Uterus (tissue), 2 donors: ENCODE data around the gene CARD10.
A peak's percentile ranks its signal among the peaks of the same experiment; 100 is the strongest.

ENCODE experiments used
- POLR2A ChIP-seq, 2 donors: fragments of 450-650 bp; IDR thresholded peaks; one replicate each; pipeline ENCODE4 v1.6.1; 2016; ENCODE audit warnings: antibody characterized with exemption in 2 of 2, mild to moderate bottlenecking in 1 of 2, moderate library complexity in 1 of 2
- TF ChIP-seq, protein P1 (sequence below), 4 experiments: fragments of 200-600 bp in 2 of 4; fragments of 450-650 bp in 2 of 4; sonication (generic) in 2 of 4; IDR thresholded peaks; one replicate each; pipeline ENCODE4 v1.5.1; 2016 to 2019; ENCODE audit warnings: antibody characterized with exemption in 4 of 4, mild to moderate bottlenecking in 2 of 4, moderate library complexity in 1 of 4

DNA sequence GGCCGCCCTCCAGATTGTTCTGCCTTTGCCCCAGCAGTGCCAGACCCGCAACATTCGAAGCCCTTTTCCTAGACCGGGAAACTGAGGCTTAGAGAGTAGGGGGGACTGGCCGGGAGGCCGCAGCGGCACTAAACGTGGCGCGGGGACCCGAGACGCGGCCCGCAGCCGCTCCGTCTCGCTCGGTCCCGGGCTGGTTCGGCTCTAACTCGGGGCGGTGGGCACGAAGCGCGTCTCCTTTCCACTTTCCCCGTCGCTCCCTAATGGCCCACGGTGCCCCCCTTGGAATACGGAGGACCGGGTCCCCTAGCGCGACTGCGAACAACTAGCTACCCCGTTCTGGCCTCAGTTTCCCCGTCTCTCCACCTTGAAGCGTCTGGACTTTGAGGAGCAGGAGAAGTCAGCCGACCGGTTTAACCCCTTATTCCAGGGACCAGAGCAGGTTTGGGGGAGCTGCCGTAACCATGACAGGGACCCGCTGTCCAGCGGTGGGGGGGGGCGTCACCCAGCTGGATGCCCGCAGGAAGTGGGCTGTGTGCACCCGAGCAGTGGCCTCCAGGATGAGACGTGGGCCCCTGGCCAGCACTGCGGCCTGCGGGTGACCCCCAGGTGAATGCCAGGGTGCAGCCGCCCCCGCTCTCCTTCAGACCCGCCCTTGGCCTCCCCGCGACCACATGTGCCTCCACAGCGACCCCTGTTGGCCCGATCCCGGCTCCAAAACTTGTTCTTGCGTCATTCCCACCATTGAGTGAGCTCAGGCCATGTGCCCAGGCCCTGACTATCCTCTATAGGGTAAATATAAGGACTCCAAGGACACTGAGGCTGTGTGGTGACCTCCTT is 42.2 kb upstream of the CARD10 start:
- TF ChIP-seq, protein P1, sequence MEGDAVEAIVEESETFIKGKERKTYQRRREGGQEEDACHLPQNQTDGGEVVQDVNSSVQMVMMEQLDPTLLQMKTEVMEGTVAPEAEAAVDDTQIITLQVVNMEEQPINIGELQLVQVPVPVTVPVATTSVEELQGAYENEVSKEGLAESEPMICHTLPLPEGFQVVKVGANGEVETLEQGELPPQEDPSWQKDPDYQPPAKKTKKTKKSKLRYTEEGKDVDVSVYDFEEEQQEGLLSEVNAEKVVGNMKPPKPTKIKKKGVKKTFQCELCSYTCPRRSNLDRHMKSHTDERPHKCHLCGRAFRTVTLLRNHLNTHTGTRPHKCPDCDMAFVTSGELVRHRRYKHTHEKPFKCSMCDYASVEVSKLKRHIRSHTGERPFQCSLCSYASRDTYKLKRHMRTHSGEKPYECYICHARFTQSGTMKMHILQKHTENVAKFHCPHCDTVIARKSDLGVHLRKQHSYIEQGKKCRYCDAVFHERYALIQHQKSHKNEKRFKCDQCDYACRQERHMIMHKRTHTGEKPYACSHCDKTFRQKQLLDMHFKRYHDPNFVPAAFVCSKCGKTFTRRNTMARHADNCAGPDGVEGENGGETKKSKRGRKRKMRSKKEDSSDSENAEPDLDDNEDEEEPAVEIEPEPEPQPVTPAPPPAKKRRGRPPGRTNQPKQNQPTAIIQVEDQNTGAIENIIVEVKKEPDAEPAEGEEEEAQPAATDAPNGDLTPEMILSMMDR (IDR thresholded peaks at IDR 0.05), result peak; percentile 82 to 92 (median 88)
- peak; percentile 43 to 67 for TF ChIP-seq POLR2A (IDR thresholded peaks at IDR 0.05)
